KMS-11 (cell line): ENCODE measurements around the gene DIP2C.

Source experiments
- H2AFZ ChIP-seq: fragments of 200-600 bp; sonication (generic); 2 replicates; pipeline ENCODE4 v1.6.1; 2016; ENCODE audit warnings: antibody characterized with exemption, mixed run types, low read depth
- H3K27ac ChIP-seq: fragments of 200-600 bp; sonication (generic); 2 replicates; pipeline ENCODE4 v1.6.1; 2016; ENCODE audit warnings: mild to moderate bottlenecking, mixed run types
- H3K27me3 ChIP-seq: fragments of 200-600 bp; sonication (generic); 2 replicates; pipeline ENCODE4 v1.6.1; 2017; ENCODE audit warnings: mild to moderate bottlenecking, low read depth, mixed run types, moderate library complexity; ENCODE audit not compliant: insufficient read depth
- H3K36me3 ChIP-seq: fragments of 200-600 bp; sonication (generic); 2 replicates; pipeline ENCODE4 v1.6.1; 2017; ENCODE audit warnings: mild to moderate bottlenecking, mixed run types; ENCODE audit not compliant: insufficient read depth
- H3K4me1 ChIP-seq: fragments of 200-600 bp; sonication (generic); 2 replicates; pipeline ENCODE4 v1.6.1; 2016; ENCODE audit warnings: mild to moderate bottlenecking, low read depth, mixed run types; ENCODE audit not compliant: poor library complexity, severe bottlenecking
- H3K4me2 ChIP-seq: fragments of 200-600 bp; sonication (generic); 2 replicates; pipeline ENCODE4 v1.7.0; 2016; ENCODE audit warnings: mild to moderate bottlenecking, mixed run types
- H3K4me3 ChIP-seq: fragments of 200-600 bp; sonication (generic); IDR thresholded peaks from 2 replicates; pipeline ENCODE4 v1.6.1; 2017; ENCODE audit warnings: low read depth, low read length, mixed read lengths; ENCODE audit not compliant: insufficient read depth
- H3K79me2 ChIP-seq: fragments of 200-600 bp; sonication (generic); 2 replicates; pipeline ENCODE4 v1.6.1; 2016; ENCODE audit warnings: low read depth, mixed run types; ENCODE audit not compliant: insufficient read depth
- H3K9ac ChIP-seq: fragments of 200-600 bp; sonication (generic); 2 replicates; pipeline ENCODE4 v1.6.1; 2016; ENCODE audit warnings: mild to moderate bottlenecking, mixed run types
- H4K20me1 ChIP-seq: fragments of 200-600 bp; sonication (generic); 2 replicates; pipeline ENCODE4 v1.6.1; 2016; ENCODE audit warnings: mild to moderate bottlenecking, mixed run types; ENCODE audit not compliant: insufficient read depth
- CTCF ChIP-seq: fragments of 200-600 bp; sonication (generic); conservative IDR thresholded peaks from 2 replicates; pipeline ENCODE4 v1.6.1; 2017; ENCODE audit warnings: low read depth, mild to moderate bottlenecking, antibody characterized with exemption, low read length, moderate library complexity, mixed read lengths

Gene DIP2C

DNA sequence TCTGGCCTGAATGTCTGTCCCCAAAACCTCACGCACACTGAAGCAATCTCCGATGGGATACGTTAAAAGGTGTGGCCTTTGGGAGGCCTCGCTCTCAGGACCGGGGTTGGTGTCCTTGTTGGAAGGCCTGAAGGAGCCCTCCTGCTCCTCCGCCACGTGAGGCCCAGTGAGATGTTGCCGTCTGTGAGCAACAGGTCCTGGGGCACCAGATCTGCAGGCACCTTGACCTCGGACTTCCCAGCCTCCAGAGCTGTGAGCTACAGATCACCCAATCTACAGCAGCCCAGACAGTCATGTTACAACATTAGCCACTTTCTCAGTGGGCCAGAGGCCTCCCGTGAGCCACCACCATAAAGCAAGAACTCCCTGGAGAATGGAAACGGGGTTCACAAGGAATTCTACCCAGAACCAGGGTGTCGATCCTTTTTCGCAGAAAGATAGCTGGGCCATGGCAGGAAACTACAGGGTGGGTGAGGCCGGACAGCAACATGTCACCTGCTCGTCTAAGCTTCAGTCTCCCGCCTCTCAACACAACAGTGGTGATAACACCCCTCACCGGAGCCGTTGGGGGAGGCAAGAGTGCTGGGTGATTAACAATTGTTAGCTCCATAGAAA, 87.0 kb downstream of the DIP2C start:
- Histone ChIP-seq H2AFZ (no peak overlapping the region), H3K4me3 (no peak overlapping the region), H4K20me1 (0 out of 2 replicates have a peak, but pooled peaks cover 4% of the 10 kb centered on the region), H3K4me2 (no peak overlapping the region), H3K79me2 (peaks cover 55% of the 10 kb centered on the region), H3K36me3 (no peaks in the 10 kb centered on the region), H3K4me1 (peaks cover 5% of the 10 kb centered on the region), H3K27me3 (no peaks in the 10 kb centered on the region), H3K27ac (no peak overlapping the region), H3K9ac (no peak overlapping the region)
- no peak for TF ChIP-seq CTCF

- no peak overlapping the region for H3K27ac ChIP-seq
- H3K27me3 ChIP-seq, result no peaks in the 10 kb centered on the region
- H2AFZ ChIP-seq, result no peak overlapping the region
- TF ChIP-seq CTCF, result no peak
- H3K4me1 ChIP-seq, result peaks cover 5% of the 10 kb centered on the region
- no peaks in the 10 kb centered on the region for H3K36me3 ChIP-seq
- H3K4me2 ChIP-seq, result no peak overlapping the region
- H4K20me1 ChIP-seq, result 0 out of 2 replicates have a peak, but pooled peaks cover 4% of the 10 kb centered on the region
- H3K4me3 ChIP-seq, result no peak overlapping the region
- H3K9ac ChIP-seq, result no peak overlapping the region
- peaks cover 47% of the 10 kb centered on the region for H3K79me2 ChIP-seq
Observed at GRCh38 chr10:601660-601963, 87.9 kb downstream of the DIP2C start.

GRCh38 chr10:600876-601659, 88.4 kb downstream of the DIP2C start:
- TF ChIP-seq CTCF, result no peak
- no peak overlapping the region for H3K27ac ChIP-seq
- H4K20me1 ChIP-seq, result 0 out of 2 replicates have a peak, but pooled peaks cover 4% of the 10 kb centered on the region
- H3K4me1 ChIP-seq, result peaks cover 5% of the 10 kb centered on the region
- peaks cover 45% of the 10 kb centered on the region for H3K79me2 ChIP-seq
- no peaks in the 10 kb centered on the region for H3K27me3 ChIP-seq
- H3K4me2 ChIP-seq, result no peak overlapping the region
- H2AFZ ChIP-seq, result no peak overlapping the region
- no peak overlapping the region for H3K9ac ChIP-seq
- no peaks in the 10 kb centered on the region for H3K36me3 ChIP-seq
- no peak overlapping the region for H3K4me3 ChIP-seq

GRCh38 chr10:600234-600633, 89.2 kb downstream of the DIP2C start:
- TF ChIP-seq CTCF, result no peak
- no peak overlapping the region for H3K4me2 ChIP-seq
- H3K79me2 ChIP-seq, result peaks cover 45% of the 10 kb centered on the region
- H3K4me1 ChIP-seq, result peaks cover 9% of the 10 kb centered on the region
- no peak overlapping the region for H3K27ac ChIP-seq
- H3K9ac ChIP-seq, result no peak overlapping the region
- no peak overlapping the region for H3K4me3 ChIP-seq
- H2AFZ ChIP-seq, result no peak overlapping the region
- H4K20me1 ChIP-seq, result 0 out of 2 replicates have a peak, but pooled peaks cover 4% of the 10 kb centered on the region
- no peaks in the 10 kb centered on the region for H3K27me3 ChIP-seq
- H3K36me3 ChIP-seq, result no peaks in the 10 kb centered on the region
